ENCODE data around the gene C2orf76.

The C2orf76 gene

DNA sequence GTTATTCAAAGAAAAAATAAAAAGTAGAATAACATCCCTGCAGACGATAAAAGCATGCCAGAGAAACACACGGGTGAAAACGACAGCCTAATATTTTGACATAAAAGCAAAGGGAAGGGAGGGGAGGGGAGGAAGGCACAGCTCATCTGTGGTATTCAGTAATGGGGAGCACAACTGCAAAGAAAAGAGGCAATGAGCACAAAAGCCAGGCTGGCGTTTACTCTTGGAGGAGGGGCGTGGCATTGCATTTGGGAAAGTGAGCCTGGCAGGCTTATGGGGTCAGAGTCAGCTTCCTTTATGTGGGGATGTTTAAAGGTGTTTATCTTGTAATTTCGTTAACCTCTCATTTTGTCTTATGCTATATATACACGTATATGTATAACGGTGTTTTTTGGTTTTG is 89.8 kb downstream of the C2orf76 start:
- Histone ChIP-seq H3K4me1 (ENCODE audit: insufficient read depth, low read length, poor library complexity, severe bottlenecking) (peaks cover 24% of the 10 kb centered on the region), H3K4me2 (ENCODE audit: low read depth, low read length, poor library complexity, severe bottlenecking) (no peak overlapping the region), H2AFZ (ENCODE audit: low read length) (no peak overlapping the region), H3K27me3 (ENCODE audit: insufficient read depth, low read length, poor library complexity, severe bottlenecking) (no peaks in the 10 kb centered on the region), H3K4me3 (ENCODE audit: low read length, poor library complexity, severe bottlenecking) (no peak overlapping the region), H3K36me3 (ENCODE audit: insufficient read depth, low read length) (no peaks in the 10 kb centered on the region), H3F3A (ENCODE audit: low read depth) (peaks cover 4% of the 10 kb centered on the region; the same call in 1 of the 2 replicates), H3K9me2 (replicated peaks; ENCODE audit: low read depth, low read length) (no peaks in the 10 kb centered on the region), H3K79me2 (ENCODE audit: insufficient read depth, low read length) (no peaks in the 10 kb centered on the region), H4K20me1 (ENCODE audit: insufficient read depth, low read length, poor library complexity, severe bottlenecking) (no peaks in the 10 kb centered on the region), H3K9ac (ENCODE audit: low read depth, low read length, poor library complexity, severe bottlenecking) (no peak overlapping the region), H3K9me3 (ENCODE audit: insufficient read depth, low read depth, low read length) (no peaks in the 10 kb centered on the region)
- TF ChIP-seq, protein P1, sequence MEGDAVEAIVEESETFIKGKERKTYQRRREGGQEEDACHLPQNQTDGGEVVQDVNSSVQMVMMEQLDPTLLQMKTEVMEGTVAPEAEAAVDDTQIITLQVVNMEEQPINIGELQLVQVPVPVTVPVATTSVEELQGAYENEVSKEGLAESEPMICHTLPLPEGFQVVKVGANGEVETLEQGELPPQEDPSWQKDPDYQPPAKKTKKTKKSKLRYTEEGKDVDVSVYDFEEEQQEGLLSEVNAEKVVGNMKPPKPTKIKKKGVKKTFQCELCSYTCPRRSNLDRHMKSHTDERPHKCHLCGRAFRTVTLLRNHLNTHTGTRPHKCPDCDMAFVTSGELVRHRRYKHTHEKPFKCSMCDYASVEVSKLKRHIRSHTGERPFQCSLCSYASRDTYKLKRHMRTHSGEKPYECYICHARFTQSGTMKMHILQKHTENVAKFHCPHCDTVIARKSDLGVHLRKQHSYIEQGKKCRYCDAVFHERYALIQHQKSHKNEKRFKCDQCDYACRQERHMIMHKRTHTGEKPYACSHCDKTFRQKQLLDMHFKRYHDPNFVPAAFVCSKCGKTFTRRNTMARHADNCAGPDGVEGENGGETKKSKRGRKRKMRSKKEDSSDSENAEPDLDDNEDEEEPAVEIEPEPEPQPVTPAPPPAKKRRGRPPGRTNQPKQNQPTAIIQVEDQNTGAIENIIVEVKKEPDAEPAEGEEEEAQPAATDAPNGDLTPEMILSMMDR (conservative IDR thresholded peaks at IDR 0.05; ENCODE audit: low read length) = no peak
- TF ChIP-seq EZH2phosphoT487 (IDR thresholded peaks at IDR 0.05; ENCODE audit: borderline replicate concordance) = no peak

DNA sequence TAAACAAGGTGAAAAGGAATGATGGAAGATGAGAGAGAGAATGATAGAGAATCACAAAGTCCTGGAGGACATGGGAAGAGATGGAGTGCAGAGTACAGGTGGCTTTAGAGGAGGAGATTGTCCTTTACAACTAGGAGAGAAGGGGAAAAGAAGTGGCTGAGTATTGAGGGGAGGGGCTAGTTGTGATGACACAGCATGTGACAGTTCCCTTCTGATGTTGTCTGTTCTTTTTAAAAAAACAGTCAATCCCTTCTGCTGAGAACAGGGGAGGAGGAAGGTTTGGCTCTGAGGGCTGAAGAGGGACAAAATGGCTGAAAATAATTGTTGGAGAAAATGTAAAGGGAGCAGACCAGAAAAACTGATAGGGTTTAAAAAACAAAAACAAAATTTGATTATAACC is 99.0 kb downstream of the C2orf76 start:
- Histone ChIP-seq H3K9me3 (ENCODE audit: insufficient read depth, low read depth, low read length) (no peaks in the 10 kb centered on the region), H4K20me1 (ENCODE audit: insufficient read depth, low read length, poor library complexity, severe bottlenecking) (no peaks in the 10 kb centered on the region), H3K4me3 (ENCODE audit: low read length, poor library complexity, severe bottlenecking) (no peak overlapping the region), H3K79me2 (ENCODE audit: insufficient read depth, low read length) (no peaks in the 10 kb centered on the region), H3K27me3 (ENCODE audit: insufficient read depth, low read length, poor library complexity, severe bottlenecking) (no peaks in the 10 kb centered on the region), H3K4me2 (ENCODE audit: low read depth, low read length, poor library complexity, severe bottlenecking) (no peak overlapping the region), H3K4me1 (ENCODE audit: insufficient read depth, low read length, poor library complexity, severe bottlenecking) (peaks cover 5% of the 10 kb centered on the region), H3F3A (ENCODE audit: low read depth) (no peaks in the 10 kb centered on the region), H2AFZ (ENCODE audit: low read length) (peak overlapping the region; percentile 52; the same call in 1 of the 2 replicates), H3K9me2 (replicated peaks; ENCODE audit: low read depth, low read length) (no peaks in the 10 kb centered on the region), H3K9ac (ENCODE audit: low read depth, low read length, poor library complexity, severe bottlenecking) (no peak overlapping the region), H3K36me3 (ENCODE audit: insufficient read depth, low read length) (no peaks in the 10 kb centered on the region)
- no peak for TF ChIP-seq EZH2phosphoT487 (IDR thresholded peaks at IDR 0.05; ENCODE audit: borderline replicate concordance)
- TF ChIP-seq, protein P1 (conservative IDR thresholded peaks at IDR 0.05; ENCODE audit: low read length) = no peak

DNA sequence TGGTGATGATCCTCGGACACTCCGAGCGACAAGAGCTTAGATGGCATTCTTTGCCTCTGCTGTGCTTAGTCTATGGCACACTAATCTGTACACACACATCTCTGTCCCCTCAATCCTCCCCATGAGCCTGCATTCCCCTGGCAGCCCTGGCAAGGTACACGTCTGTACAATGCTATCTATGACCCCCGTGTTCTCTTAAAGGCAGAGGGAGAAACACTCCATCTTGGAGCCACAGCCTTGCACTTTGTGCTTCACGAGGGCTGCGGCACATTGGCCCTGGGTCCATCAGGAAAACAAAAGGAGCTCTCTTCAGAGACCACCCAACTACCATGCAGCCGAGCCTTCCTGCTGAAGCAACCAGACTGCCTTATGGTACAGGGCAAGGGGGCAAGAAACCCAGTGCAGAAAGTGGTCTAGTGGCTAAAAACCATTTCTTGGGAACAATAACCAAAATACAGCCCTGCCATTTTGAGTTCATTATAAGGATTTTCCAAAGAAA is 100.5 kb downstream of the C2orf76 start:
- no peaks in the 10 kb centered on the region for H3K9me2 ChIP-seq (replicated peaks; ENCODE audit: low read depth, low read length)
- no peak overlapping the region for H3K4me2 ChIP-seq (ENCODE audit: low read depth, low read length, poor library complexity, severe bottlenecking)
- H3K4me1 ChIP-seq (ENCODE audit: insufficient read depth, low read length, poor library complexity, severe bottlenecking) = peaks cover 5% of the 10 kb centered on the region
- no peaks in the 10 kb centered on the region for H3K9me3 ChIP-seq (ENCODE audit: insufficient read depth, low read depth, low read length)
- TF ChIP-seq, protein P1 (conservative IDR thresholded peaks at IDR 0.05; ENCODE audit: low read length) = no peak
- no peak for TF ChIP-seq EZH2phosphoT487 (IDR thresholded peaks at IDR 0.05; ENCODE audit: borderline replicate concordance)
- H3K27me3 ChIP-seq (ENCODE audit: insufficient read depth, low read length, poor library complexity, severe bottlenecking) = no peaks in the 10 kb centered on the region
- no peaks in the 10 kb centered on the region for H3F3A ChIP-seq (ENCODE audit: low read depth)
- no peak overlapping the region for H3K4me3 ChIP-seq (ENCODE audit: low read length, poor library complexity, severe bottlenecking)
- no peak overlapping the region for H2AFZ ChIP-seq (ENCODE audit: low read length)
- H4K20me1 ChIP-seq (ENCODE audit: insufficient read depth, low read length, poor library complexity, severe bottlenecking) = no peaks in the 10 kb centered on the region
- no peaks in the 10 kb centered on the region for H3K36me3 ChIP-seq (ENCODE audit: insufficient read depth, low read length)
- H3K79me2 ChIP-seq (ENCODE audit: insufficient read depth, low read length) = no peaks in the 10 kb centered on the region
- H3K9ac ChIP-seq (ENCODE audit: low read depth, low read length, poor library complexity, severe bottlenecking) = no peak overlapping the region
